CMK (cell line): ENCODE results near the gene CFAP74.
A peak's percentile ranks its signal among the peaks of the same experiment; 100 is the strongest.

Source experiments
- DNase-seq: peaks from one replicate; pipeline ENCODE4 v3.0.0-alpha.2; 2010; ENCODE audit warnings: low read depth

The CFAP74 gene

GRCh38 chr1:1967879-1968278 is 35.7 kb downstream of the CFAP74 start:
- no peak for DNase-seq

- no peak for DNase-seq
Measured at GRCh38 chr1:1967151-1967550, 36.4 kb downstream of the CFAP74 start.

GRCh38 chr1:1966071-1966740 is 37.4 kb downstream of the CFAP74 start:
- no peak for DNase-seq

- no peak for DNase-seq
Measured at GRCh38 chr1:1965546-1965945, 38.0 kb downstream of the CFAP74 start.

DNA sequence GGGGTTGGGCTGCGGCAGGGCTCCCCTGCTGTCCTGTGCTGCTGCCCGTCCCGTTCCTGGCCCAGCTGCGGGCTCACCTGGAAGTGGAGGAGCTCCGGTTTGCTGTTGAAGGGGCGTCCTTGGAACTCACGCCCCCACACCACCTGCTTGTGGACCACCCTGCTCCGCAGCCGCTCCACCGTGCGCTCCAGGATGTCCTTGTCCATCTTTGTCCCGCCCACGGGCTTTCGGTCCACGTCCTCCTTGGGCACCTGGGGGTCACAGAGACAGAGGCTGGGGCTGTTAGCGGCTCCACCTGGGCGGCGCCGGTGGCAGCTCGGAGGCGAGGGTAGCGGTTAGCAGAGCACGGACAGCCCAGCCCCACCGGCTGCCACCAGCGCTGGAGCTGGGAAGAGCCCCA is 38.8 kb downstream of the CFAP74 start:
- no peak for DNase-seq

DNA sequence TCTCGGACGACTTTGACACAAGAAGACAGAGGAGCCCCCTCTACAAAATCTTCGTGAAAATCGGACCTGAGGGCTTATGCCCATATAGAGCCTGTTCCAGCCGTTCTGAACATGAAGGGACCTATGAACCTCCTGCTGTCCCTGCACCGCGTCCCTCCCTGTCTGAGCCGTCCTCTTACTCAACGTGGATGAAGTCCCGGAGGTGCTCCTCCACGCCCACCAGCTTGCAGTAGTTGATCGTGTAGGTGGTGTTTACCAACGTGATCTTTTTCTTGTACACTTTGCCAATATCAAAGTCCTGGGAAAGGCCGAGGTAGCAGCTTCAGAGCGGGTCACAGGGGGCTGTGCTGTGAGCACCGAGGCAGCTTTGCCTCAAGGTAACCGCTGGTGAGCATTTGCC is 40.0 kb downstream of the CFAP74 start:
- no peak for DNase-seq

- DNase-seq = no peak
Measured at GRCh38 chr1:1962752-1963151, 40.8 kb downstream of the CFAP74 start.

- no peak for DNase-seq
Measured at GRCh38 chr1:1960480-1961196, 42.9 kb downstream of the CFAP74 start.

GRCh38 chr1:1959840-1960479 is 43.6 kb downstream of the CFAP74 start:
- peak; percentile 61 for DNase-seq

- DNase-seq = no peak
Measured at GRCh38 chr1:1959459-1959839, 44.1 kb downstream of the CFAP74 start.

- no peak for DNase-seq
Measured at GRCh38 chr1:1958071-1958541, 45.5 kb downstream of the CFAP74 start.

GRCh38 chr1:1957533-1957961 is 46.0 kb downstream of the CFAP74 start:
- DNase-seq = no peak

DNA sequence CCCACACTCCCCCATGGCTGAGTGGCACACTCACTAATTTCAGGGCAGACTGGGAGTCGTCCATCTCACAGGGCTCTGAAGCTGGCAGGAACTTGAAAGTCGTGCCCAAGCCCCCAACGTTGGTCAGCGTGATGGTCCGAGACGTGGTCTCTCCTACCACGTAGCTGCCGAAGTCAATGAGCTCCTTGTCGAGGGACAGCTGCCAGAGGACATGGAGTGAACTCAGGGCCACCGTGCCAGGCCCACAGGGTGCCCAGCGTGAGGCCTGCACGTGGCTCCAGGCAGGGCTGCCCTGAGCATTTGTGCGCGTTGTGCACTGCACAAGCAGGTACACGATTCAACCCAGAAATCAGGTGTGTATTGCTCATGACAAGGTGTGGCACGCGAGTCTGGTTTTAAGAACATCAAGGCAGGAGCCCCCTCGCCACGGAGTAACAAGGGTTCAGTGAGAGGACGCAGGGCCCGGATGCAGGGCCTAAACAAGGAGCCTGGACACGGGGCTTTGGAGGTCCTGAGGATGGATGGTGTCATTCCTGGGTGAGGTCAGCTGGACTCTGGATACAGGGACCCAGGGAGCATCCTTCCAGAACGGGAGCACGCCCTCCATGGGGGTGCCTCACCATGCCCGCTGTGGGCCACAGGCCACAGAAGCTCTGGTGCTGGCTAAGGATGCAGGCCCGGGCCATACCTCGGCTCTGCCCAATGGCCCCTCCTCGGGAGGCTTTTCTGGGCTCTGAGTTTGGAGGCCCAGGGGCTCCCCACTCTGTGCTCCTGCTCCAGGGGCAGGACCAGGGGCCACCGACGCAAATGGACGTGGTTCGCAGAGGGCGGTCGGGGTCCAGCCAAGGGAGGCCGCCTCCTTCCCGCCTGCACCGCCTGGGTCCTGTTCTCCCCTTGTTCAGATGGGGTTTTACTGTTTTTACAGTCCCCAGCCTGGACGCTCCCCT is 46.7 kb downstream of the CFAP74 start:
- DNase-seq = no peak

GRCh38 chr1:1956101-1956500 is 47.5 kb downstream of the CFAP74 start:
- no peak for DNase-seq

DNA sequence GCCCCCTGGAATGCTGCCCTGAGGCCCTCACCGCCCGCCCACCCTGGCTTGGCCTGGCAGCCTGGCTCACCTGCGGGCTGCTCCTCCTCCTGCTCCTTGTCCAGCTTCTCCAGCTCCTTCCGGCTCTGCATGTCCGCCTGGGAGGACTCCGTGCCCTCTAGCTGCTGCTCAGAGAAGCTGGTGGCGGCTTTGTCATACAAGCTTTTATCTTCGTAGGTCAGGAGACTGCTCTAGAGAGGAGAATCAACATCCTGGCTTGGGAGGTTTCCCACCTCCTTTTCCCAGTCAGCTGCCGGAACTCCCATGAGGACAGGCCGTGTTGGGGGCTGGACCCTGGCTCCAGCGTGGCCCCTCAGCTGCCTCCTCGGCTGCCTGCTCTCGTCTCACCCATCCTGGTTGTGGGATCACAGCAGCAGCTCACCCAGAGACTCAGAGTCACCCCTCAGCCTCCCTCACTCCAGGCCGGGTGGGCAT is 47.9 kb downstream of the CFAP74 start:
- DNase-seq = no peak

- peak; percentile 45 for DNase-seq
Measured at GRCh38 chr1:1954831-1955441, 48.6 kb downstream of the CFAP74 start.

- DNase-seq = no peak
Measured at GRCh38 chr1:1954015-1954414, 49.6 kb downstream of the CFAP74 start.

DNA sequence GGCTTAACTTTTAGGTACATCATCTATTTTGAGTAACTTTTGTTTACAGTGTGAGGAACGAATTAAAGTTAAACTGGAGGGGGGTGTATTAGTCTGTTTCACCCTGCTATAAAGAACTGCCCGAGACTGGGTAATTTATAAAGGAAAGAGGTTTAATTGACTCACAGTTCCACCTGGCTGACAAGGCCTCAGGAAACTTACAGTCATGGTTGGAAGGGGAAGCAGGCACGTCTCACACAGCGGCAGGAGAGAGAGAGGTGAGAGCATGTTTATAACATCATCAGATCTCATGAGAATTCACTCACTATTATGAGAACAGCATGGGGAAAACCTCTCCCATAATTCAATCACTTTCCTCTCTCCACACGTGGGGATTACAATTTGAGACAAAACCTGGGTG is 52.6 kb downstream of the CFAP74 start:
- no peak for DNase-seq

- DNase-seq = no peak
Measured at GRCh38 chr1:1948783-1949182, 54.8 kb downstream of the CFAP74 start.

DNA sequence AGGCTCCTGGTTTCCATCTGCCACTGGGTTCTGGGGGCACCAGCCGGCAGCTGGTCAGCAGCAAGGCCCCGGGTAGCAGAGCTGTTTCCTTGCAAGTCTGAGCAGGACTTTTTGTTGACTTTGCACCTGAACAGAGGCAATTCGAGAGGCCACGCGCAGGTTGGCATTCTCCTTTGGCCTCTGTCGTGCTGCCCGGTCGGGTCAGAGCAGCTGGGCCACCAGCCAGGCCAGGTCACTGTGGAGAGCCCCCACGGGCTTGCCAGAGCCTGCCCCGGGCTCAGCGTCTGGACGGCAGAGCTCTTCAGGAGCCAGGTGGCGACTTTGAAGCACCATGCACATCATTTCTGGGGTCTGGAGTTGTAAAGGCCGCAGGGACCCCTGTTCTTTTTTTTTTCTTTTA is 56.1 kb downstream of the CFAP74 start:
- DNase-seq = no peak

GRCh38 chr1:1946540-1946939 is 57.0 kb downstream of the CFAP74 start:
- DNase-seq = no peak
